IMR-90 (cell line): ENCODE measurements around the gene LPO.

ENCODE experiments used
- CTCF ChIP-seq: conservative IDR thresholded peaks from 2 replicates; pipeline ENCODE4 v1.5.1; 2012; ENCODE audit warnings: mild to moderate bottlenecking, low read depth, low read length, improper control_type of control experiment
- MAFK ChIP-seq: IDR thresholded peaks from 2 replicates; pipeline ENCODE4 v1.6.1; 2012; ENCODE audit warnings: low read depth, low read length, improper control_type of control experiment
- MXI1 ChIP-seq: IDR thresholded peaks from 2 replicates; pipeline ENCODE4 v1.6.1; 2012; ENCODE audit warnings: low read depth, mild to moderate bottlenecking, low read length, moderate library complexity, borderline replicate concordance
- POLR2A ChIP-seq: IDR thresholded peaks from 2 replicates; pipeline ENCODE4 v1.6.1; 2012; ENCODE audit warnings: mild to moderate bottlenecking, low read depth, low read length
- SMC3 ChIP-seq: fragments of 150-350 bp; IDR thresholded peaks from 2 replicates; pipeline ENCODE4 v1.6.1; 2016; ENCODE audit warnings: low read depth, mild to moderate bottlenecking, antibody characterized with exemption, low read length, moderate library complexity
- USF2 ChIP-seq: fragments of 150-350 bp; IDR thresholded peaks from 2 replicates; pipeline ENCODE4 v1.6.1; 2017; ENCODE audit warnings: mild to moderate bottlenecking, antibody characterized with exemption, low read length, low read depth

GRCh38 chr17:58231641-58232040 lies 6.7 kb upstream of the LPO start:
- TF ChIP-seq CTCF (no peak), POLR2A (no peak), MXI1 (no peak), USF2 (no peak), SMC3 (no peak), MAFK (no peak)
